GM19324 (cell line): ENCODE data around the gene TMPRSS4.

ENCODE experiments used
- ATAC-seq: cut with Tn5 transposase; IDR thresholded peaks from one replicate; pipeline ENCODE4 v1.9.1; 2021; ENCODE audit warnings: mild to moderate bottlenecking, moderate library complexity; ENCODE audit not compliant: unreplicated experiment, low FRiP score

TMPRSS4 gene

DNA sequence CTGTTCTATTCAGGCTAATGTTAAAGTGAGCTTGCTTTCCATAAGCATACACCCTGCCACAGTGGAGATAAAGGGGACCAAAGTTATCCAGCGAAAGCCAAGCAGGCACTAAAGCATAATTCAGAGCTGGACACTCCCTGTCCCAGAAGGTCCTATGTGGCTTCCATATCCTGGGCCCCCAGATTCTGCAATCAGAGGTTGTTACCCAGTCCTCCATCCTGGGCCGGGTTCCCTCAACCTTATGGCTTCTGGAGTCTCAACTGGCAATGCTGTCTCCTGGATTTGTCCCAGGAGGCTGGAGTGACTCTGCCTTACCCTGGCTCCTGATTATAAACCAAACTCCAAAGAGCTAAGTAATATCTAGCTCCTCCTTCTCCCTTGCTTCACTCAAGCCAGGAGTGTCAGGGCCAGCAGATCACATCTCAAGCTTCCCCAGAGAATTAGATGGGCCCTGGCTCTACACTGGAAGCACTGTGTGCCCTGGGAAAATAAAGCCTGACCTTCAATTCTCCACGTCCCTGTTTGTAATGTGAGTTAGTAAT, 23.9 kb downstream of the TMPRSS4 start:
- ATAC-seq = no peak

DNA sequence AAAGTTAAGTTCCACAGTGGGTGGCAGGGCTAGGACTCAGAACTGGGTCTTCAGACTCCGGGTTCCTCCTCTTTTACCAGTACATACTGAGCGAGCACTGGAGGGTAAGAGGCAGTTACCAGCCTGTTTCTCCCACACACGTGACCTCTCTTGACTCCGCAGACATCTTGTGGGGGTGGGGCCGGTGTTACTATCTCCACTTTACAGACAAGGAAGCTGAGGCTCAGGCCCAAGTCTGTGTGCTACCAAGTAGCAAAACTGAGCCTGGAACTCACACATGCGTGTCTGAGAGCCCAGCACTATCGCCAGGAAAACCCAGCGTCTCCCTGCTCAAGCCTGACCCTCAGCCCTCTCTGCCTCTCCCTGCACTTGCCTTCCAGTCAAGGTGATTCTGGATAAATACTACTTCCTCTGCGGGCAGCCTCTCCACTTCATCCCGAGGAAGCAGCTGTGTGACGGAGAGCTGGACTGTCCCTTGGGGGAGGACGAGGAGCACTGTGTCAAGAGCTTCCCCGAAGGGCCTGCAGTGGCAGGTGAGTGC, 25.9 kb downstream of the TMPRSS4 start:
- no peak for ATAC-seq

- ATAC-seq = no peak
Measured at GRCh38 chr11:118104491-118104890, 27.6 kb downstream of the TMPRSS4 start.

- ATAC-seq = no peak
Measured at GRCh38 chr11:118105657-118106305, 28.9 kb downstream of the TMPRSS4 start.

- no peak for ATAC-seq
Measured at GRCh38 chr11:118106789-118107335, 30.0 kb downstream of the TMPRSS4 start.

DNA sequence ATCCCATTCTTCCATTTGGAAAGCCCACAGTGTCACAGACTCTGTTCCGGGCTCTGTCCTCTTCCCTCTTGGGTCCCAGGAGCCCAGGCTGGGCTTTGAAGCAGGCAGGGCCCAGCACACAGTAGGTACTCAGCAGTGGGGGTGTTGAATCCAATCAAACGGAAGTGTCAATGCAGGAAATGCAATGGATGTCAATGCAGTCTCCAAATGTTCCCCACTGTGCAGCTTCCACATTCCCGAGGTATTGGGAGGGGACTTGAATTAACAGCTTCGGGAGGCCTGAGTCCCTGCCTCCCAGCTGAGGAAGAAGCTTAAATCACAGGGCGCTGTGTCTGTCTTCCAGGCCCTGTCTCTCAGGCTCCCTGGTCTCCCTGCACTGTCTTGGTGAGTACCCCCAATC, 31.6 kb downstream of the TMPRSS4 start:
- no peak for ATAC-seq

- no peak for ATAC-seq
Measured at GRCh38 chr11:118109231-118109630, 32.4 kb downstream of the TMPRSS4 start.

- no peak for ATAC-seq
Measured at GRCh38 chr11:118111019-118111743, 34.3 kb downstream of the TMPRSS4 start.

- no peak for ATAC-seq
Measured at GRCh38 chr11:118111744-118112035, 34.8 kb downstream of the TMPRSS4 start.

DNA sequence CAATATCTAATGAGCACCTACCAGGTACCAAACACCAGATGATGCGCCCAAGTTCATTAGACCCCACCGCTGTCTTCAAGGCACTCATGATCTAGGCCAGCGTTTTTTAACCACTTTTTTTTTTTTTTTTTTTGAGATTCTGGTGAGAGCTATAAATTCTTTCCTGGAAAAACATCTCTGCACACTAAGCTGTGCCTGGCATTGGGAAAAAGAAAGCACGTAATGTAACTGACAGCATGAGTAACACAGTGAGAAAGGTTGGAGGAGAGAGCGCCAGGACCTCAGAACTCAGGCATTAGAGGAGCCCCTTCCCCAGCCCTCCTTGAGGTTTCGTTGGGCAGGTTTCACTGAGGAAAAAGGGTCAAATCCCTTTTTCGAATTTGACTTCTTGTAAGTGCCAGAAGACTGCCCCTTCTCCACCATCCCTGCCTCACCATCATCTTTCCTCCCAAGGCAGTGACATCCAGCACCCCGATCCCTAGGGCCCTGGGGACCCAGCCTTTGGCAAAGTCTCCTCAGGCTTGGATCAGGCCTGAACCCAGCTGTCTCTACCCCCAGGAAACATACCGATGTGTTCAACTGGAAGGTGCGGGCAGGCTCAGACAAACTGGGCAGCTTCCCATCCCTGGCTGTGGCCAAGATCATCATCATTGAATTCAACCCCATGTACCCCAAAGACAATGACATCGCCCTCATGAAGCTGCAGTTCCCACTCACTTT, 36.0 kb downstream of the TMPRSS4 start:
- ATAC-seq = no peak

DNA sequence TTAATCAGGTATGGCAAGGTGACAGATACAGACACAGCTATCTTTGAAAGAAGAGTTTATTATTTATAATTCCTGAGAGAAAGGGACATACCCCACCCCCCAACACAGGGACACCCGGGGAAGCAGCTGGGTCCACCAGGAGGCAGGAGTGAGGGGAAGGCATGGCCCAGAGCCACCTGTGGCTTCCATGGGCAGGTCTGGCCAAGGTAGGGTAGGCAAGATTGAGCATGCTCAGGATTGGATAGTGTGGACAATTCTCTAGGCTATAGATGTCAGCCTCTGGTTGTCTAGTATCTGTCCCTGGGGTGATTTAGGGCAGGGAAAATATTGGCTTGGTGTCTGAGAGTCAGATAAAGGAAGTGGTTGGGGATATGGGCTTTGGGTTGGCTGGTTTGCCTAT, 37.4 kb downstream of the TMPRSS4 start:
- no peak for ATAC-seq

- ATAC-seq = no peak
Measured at GRCh38 chr11:118115048-118115447, 38.2 kb downstream of the TMPRSS4 start.

DNA sequence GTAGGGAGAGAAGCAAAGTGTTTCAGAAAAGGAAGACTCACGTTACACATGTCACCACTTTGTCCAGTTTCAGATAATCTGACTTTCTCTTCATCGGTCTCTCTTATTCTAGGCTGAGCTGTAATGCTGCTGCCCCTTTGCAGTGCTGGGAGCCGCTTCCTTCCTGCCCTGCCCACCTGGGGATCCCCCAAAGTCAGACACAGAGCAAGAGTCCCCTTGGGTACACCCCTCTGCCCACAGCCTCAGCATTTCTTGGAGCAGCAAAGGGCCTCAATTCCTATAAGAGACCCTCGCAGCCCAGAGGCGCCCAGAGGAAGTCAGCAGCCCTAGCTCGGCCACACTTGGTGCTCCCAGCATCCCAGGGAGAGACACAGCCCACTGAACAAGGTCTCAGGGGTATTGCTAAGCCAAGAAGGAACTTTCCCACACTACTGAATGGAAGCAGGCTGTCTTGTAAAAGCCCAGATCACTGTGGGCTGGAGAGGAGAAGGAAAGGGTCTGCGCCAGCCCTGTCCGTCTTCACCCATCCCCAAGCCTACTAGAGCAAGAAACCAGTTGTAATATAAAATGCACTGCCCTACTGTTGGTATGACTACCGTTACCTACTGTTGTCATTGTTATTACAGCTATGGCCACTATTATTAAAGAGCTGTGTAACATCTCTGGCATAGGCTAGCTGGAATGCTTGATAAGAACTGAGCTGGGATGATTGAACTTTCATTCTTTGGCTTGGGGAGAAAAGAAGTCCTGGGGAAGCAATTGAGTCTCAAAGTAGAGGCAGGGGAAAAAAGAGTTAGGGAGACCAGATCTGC, 41.1 kb downstream of the TMPRSS4 start:
- ATAC-seq = no peak

- ATAC-seq = no peak
Measured at GRCh38 chr11:118120793-118121192, 43.9 kb downstream of the TMPRSS4 start.

- no peak for ATAC-seq
Measured at GRCh38 chr11:118124929-118125535, 48.2 kb downstream of the TMPRSS4 start.

GRCh38 chr11:118126082-118126838, 49.4 kb downstream of the TMPRSS4 start:
- ATAC-seq = no peak

GRCh38 chr11:118128310-118128709, 51.4 kb downstream of the TMPRSS4 start:
- ATAC-seq = no peak

GRCh38 chr11:118128721-118129470, 52.0 kb downstream of the TMPRSS4 start:
- no peak for ATAC-seq
